RCC 7860 (cell line): ENCODE data around the gene ZFYVE27.

ENCODE experiments used
- DNase-seq: peaks from one replicate; pipeline ENCODE4 v3.0.0-alpha.2; 2015; ENCODE audit warnings: low spot score
- FAIRE-seq: peaks from 2 replicates; lab custom pipeline; 2012; peaks lifted over from hg19 to GRCh38; lab: Jason Lieb, UNC

The ZFYVE27 gene

DNA sequence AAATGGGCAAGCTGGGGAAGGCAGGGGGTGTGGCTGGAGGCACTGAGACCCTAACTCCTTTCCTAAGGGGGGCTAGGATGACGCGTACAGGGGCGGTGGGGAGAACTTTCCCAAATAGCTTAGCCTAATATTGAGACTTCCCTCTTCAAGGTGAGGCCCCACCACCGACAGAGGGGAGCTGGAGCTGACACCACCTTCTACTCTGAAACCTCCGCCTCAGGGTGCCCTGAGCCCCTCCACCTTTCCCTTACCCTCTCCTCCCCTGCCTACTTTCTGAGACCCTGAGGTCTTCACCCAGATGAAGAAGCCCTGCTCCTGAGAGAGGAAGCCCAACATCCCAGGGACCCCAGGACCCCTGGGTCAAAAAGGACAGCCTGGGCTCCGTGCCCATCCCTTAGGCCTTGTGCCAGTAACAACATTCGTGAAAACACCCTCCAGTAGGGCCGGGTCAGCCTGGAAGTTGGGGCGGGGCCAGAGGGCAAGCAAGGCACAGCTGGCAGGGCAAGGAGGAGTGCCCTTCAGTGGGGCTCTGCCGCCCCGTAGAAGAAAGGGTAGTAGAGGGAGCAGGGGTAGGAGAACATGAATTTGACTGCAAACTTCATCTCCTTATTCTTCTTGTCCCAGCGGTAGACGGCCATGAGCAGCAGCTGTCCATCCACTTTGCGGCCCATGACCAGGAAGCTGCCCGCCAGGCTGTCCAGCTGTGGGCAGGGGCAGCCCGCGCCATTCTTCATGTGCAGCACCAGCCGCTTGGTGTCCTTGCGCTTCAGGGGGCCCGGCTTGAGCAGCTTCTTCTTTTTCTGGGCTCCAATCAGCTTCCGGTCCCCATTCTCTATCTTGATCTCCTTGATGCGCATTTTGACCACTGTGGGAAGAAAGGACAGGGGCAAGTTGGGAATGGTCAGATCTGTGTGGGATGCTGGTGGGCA, 30.3 kb downstream of the ZFYVE27 start:
- no peak for DNase-seq
- no peak for FAIRE-seq

DNA sequence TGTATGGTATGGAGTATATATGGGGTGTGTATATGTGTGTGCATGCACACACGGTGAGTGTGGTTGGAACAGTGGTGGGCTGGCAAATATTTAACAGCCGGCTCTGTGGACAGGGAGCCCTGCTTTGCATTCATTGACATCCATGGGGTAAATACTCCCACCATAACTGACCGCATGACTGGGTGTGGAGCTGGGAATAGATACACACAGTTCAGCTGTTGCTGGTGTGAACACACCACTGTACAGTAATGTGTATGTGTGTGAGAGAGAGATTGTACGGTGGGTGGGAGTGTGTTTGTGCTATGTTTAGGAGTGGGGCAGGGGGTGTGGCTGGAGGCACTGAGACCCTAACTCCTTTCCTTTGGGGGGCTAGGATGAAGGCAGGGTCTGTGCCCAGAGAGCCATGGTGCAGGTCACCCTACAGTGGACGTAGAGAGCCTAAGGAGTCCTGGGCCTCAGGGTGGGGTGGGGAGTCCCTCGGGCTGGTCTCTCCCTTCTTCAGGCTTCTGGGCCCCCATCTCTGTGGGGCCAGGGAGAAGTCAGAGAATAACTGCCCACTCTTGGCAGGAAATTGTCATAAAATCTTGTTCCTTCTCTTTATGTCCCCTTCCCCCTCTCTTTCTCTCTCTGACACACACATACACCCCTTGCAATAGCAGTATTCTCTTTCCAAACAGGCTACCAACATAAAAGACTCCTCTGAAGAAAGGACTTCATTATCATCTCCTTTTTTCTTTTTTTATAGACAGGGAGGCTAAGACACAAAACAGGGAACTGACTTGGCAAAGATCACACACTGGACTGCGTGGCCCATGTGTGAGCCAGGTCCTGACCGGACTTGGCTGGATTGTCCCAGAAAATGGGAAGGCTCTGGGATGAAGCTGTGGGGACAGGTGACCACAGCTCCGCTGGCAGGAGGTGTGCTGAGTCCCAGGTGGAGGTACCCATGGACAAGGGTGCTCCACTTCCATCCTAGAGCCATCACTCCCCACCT, 31.7 kb downstream of the ZFYVE27 start:
- FAIRE-seq: no peak
- no peak for DNase-seq

DNA sequence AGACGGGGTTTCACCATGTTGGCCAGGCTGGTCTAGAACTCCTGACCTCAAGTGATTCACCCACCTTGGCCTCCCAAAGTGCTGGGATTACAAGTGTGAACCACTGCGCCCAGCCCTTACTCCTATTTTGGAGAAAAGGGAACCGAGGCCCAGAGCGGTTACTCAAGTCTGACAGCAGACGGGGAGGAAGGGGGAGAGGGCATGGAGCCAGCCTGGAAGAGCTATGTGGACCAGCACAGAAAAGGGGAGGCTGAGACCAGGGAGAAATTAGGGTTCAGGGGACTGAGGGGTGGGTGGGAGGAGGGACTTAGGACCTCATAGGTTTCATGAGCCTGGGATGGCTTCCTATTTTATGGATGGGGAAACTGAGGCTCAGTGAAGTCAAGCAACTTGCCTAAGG, 33.3 kb downstream of the ZFYVE27 start:
- FAIRE-seq (no peak), DNase-seq (no peak)

DNA sequence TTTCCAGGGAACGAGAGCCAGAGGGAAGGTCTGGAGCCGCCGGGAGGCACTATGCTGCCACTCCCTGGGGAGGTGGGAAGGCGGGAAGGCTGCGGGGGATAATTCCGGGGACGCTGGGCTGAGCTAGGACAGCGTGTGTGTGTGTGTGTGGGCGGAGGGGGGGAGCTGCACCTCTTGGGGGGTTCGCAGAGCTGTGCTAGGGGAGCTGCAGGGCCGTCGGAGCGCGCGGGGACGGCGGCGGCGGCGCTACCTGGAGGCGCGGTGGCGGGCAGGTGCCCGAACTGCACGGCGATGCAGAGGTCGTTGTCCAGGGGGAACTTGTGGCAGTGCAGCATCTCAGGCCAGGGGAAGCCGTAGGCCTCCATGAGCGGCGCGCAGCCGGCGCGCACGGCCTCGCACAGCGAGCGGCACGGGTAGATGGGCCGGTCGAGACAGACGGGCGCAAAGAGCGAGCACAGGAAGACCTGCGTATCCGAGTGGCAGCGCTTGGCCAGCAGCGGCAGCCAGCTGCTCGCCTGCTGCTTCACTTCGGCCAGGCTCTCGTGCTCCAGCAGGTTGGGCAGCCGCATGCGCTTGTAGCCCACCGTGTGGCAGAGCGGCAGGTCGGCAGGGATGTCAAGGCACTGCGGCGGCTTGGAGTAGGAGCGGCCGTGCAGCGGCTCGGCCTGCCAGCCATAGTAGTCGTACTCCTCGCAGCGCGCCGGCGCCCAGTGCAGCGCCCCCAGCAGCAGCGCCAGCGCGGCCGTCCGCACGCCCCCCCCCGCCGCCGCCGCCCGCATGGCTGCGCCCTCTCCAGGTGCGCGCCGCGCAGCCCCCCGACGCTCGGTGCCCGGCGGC, 34.3 kb downstream of the ZFYVE27 start:
- DNase-seq: no peak
- FAIRE-seq: no peak

DNA sequence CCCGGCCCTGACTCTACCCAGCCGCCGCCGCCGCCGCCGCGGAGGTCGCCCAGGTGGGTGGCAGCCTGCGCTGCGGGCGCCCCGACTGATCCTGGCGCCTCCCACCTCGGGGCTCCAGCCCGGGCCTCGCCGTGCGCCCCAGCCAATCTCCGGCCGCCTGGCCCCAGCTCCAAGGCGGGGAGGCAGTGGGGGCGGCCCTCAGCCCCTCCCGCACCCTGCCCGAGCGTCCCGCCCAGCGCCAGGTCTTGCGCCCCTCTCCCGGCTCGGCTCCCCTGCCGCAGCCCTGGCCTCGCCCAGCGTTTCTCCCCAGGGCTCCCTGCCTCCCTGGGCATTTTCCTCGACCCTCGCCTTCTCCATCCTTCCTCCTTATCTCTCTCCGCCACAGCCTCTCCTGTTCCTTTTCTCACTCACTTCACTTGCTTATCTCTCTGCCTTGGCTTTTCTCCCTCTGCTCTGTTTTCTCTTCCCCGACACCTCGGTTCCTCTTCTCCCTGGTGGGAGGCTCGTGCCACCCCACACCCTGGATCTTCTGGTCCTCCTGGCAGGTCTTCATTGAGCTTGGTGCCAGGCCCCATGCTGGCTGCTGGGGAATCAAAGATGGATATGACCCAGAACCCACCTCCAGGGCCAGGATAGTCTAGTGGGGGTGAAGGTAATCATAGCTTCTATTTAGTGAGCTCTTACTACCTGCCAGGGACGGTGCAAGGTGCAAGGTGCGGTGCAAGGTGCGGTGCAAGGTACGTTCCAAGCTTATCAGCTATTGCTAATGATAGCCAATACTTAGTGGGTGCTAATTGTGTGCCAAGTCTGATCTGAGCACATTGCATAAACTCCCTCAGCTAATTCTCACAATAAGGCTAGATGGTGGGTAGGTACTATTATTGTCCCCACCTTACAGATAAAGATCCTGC, 35.2 kb downstream of the ZFYVE27 start, which contains the start of gene SFRP5:
SFRP5 (minus strand) TSS at position 87 of the 911 bp plus-strand sequence. CDS start 166 bp downstream, outside the sequence.
- DNase-seq: no peak
- no peak for FAIRE-seq

DNA sequence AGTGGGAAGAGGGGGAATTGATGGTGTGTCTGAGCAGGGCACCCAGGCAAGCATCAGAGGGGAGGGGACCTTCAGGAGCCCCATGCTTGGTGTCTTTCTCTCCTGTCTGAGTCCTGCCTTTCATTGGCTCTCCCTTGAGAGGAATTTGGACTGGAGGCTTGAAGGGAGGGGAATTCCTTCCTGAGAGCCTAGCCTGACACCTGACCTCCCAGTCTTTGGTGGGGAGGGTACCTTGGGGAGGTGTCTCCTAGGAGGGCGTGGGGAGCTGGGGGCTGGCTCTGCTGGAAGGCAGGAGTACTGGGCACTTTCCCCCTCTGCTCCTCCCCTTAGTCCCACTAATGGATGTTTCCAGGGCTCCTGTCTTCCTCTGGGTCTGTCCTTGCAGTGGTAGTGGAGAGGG, 36.2 kb downstream of the ZFYVE27 start:
- DNase-seq (no peak), FAIRE-seq (no peak)

DNA sequence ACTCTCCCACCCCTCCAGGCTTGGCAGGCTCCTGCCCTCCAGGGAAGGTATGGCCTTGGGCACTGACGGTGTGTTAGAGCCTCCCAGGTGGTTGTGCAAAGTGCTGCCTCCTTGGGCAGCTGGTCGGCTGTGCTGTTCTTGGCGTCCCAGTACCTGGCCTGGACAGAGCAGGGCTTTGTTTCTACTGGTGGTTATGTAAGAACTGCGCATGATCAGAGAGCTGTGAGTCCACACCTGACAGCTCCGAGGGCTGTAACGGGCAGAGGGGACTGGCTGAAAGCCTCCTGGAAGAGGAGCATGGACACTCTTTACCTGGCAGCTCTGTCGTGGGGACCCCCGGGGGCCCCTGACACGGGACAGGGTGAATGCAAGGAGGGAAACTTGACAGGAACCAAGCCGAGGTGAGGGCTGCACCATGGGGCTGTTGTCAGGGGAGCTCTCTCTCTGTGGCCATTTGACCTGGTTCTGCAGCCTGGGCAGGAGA, 37.9 kb downstream of the ZFYVE27 start:
- no peak for FAIRE-seq

DNA sequence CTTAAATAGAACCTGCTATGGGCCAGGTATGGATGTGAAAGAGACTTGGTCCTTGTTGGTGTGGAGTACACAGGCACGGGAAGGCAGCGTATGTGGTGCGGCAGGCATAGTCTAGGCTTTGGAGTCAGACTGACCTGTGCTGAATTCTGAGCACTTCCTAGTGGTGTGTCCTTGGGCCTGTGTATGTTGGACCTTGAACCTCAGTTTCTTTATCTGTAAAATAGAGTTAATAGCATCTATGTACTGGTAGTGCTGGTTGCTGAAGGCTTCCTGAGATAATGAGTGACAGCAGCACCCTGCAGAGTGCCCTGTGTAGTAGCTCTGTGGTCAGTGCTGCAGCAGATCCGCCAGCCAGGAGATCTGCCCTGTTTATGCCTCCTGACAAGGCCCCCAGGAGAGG, 40.2 kb downstream of the ZFYVE27 start:
- DNase-seq (no peak), FAIRE-seq (no peak)

More for the DNA sequence above, 37.9 kb downstream of the ZFYVE27 start:
- DNase-seq: no peak

DNA sequence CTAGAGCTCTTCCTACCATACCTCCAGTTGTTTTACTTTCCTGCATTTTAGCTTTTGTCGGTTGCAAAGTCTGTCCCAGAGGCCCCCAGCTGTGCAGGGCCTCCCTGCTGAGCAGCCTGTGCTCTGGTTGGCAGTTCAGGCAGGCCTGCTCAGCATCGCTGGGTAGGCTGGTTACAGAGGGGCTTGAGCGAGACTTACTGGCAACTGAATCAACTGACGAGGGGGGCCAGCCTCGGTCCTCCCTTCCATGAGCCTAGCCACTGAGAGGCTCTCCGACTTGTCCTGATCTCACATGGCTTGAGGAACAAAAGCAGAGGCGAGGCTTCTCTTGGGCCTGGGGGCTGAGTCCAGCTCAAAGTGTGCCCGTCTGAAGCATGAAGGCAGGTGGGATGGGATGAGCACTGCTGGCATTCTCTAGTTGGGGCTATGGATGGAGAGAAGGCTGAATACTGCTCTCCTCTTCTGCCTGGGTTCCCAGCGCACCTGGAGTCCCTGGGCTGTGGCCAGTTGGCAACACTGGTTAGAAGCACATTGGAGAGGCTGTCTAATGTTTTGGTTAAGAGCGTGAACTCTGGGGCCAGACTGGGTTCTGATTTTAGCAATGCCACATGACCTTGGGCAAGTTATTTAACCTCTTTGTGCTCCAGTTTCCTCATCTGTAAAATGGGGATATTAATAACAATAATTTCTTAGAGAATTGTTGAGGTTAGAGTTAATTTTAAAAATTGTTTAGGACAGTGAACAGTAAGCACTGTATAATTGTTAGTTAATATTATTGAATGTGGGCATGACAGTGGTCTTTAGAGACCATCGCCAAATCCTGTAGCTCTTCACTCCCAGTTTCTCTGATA, 41.7 kb downstream of the ZFYVE27 start:
- FAIRE-seq: no peak
- DNase-seq: no peak

DNA sequence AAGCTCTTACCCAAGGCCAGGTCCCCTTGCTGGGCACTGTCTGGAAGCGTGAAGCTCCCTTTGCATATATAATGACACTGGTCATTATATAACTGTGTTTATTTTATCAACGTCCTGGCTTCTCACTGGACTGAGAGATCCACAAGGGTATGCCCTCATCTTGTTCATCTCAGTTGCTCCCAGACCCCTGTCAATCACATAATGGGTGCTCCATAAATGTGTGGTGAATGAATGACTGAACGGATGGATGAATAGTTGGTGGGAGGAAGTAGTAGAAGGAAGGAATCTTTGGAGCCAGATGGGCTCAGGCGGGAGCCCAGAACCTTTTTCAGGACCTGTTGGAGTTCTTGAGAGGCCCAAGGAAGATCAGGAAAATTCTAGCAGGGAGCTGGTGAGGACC, 42.6 kb downstream of the ZFYVE27 start:
- no peak for FAIRE-seq
- DNase-seq: no peak

DNA sequence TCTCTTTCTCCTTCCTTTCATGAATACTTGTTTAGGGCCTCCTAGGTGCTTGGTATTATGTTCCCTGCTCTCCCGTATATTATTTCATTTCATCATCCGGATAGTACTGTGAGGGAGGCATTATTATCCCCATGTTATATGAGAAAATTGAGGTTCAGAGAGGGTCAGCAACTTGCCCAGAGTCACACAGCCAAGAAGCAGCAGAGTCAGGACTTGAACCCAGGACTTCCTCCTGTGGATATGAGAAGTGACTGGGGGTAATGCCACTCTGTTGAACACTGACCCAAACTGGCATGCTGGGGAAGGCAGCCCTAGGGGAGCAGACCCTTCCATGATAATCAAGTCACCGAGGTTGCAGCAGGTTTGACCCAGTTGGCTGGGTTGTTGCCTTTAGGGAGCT, 43.0 kb downstream of the ZFYVE27 start:
- no peak for FAIRE-seq
- DNase-seq: no peak

DNA sequence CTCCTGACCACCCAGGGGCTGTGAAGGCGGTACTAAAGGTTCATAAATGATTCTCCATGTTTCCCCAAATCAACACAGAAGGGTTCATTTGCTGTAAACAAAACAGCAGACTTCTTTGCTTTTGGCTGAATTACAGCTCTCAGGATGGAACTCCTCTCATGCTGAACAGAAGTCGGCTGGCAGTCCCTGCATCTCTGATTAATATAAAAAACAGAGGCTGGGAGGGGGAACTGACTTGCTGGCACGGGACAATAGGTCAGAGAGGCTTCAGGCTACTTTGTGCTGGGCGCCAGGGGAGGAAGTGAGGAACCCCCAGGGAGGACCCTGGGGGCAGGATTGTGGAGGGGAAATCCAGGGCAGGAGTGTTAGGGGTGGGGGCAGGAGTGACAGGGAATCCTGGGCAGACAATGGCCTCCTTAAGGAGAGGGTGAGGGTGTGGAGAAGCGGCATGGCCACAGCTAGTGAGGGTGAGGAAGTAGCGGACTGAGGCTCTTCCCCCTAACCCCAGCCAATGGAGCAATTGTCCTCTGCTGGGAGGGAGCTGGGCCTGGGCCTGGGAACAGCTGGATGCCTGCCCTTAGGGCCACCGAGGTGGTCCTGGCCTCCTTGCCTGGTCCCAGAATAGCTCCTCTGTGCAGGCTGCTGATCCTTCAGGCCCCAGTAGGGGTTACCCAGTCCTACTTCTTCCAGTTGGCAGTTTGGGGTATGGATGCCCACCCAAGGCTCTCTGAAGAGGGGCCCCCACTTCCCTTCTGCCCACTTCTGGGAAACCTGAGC, 44.1 kb downstream of the ZFYVE27 start:
- DNase-seq (no peak), FAIRE-seq (no peak)

DNA sequence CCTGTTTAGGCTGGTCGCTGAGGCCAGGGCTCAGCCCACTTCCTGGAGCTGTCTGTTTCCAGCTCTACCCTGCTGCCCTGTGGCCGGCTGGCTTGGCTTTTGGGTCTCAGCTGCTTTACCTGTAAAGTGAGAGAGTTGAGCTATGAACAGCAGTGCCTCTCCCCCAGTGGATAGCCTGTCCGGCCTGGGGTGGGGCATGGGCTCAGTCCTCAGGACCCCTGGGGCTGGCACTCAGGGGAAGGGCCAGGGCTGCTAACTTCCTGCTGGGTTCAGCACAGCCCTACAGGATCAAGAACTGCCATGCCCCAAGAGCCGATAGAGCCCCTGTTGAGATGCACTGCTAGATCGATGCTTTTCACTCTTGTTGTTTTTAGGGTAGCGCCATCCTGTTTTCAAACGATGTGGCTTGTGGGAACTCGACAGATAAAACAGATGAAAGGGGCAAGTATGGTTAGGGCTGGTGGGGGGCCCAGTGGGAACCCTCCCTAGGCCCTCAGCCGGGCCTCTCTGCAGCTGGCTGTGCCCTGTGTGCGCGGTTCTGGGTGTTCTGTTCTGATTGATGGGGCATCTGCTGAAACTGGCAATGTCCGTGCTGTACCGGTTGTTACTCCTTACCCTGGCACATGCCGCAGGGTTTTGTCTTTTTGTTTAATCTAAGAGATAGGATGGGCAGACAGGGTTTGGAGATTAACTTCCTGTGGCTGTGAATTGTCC, 44.8 kb downstream of the ZFYVE27 start:
- FAIRE-seq (no peak), DNase-seq (no peak)

DNA sequence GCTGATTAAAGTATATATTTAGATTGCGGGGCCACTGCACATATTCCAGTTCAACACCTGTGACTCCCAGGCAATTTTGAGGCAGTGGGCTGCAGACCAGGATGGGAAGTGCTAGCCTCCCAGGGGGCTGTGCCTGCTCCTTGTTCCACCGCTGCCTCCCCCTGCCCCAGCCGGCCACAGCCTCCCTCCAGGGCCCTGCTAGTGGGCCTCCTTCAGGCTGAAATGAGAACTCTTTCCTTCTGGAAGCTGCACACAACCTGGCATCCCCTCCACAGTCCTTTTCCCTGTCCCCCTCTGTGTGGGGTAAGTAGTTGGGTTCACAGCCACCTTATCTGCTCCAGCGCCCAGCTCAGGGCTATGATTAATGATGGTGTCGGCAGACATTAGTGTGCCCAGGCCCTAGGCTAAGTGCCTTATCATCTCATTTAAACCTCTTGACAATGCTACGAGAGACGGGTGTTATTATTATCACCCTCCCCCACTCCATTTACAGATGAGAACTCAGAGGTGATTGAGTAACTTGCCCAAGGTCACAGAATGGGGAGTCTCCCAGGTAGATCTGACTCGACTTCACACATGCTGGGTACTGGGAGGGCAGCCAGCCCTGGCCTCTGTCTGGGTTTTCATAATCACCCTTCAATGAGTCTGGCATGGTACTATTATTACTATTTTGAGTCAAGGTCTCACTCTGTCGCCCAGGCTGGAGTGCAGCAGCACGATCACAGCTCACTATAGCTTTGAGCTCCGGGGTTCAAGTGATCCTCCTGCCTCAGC, 45.7 kb downstream of the ZFYVE27 start:
- no peak for DNase-seq

DNA sequence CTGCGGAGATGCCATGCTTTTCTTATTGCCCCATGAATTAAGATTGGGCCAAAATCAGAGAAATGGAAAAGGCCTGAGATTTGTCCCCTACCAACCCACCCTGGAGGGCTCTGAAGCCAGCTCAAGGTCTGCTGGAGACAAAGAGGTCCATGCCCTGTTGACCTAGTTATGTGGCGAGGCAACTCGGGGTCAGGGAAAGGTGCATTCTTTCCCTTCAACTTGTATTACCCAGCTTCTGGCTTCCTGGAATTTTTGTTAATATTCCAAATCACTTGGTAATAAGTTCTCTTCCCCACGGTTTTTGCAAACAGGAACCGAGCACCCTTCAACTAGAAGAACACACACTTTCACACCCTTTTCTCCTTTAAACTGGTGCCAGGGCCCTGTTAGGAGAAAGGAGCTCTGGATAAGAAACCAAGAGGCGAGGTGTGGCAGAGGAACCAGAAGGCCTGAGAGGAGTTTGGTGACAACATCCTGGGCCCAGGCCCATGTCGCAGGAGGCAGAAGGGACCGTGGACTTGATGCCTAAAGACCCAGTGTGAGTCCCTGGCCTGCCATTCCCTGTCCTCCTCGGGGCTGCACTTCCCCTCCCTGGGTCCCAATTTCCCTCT, 47.4 kb downstream of the ZFYVE27 start:
- no peak for DNase-seq
- no peak for FAIRE-seq

More for the DNA sequence above, 45.7 kb downstream of the ZFYVE27 start:
- no peak for FAIRE-seq

DNA sequence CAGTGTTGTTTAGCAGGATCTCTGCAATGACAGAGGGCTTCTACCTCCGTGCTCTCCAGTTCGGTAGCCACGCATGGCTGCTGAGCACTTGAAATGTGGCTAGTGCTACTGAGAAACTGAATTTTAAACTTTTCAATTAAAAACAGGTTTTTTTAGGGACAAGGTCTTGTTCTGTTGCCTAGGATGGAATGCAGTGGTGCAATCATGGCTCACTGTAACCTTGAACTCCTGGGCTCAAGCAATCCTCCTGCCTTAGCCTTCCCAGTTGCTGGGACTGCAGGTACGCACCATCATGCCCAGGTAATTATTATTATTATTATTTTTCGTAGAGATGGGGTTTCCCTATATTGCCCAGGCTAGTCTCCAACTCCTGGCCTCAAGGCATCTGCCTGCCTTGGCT, 48.3 kb downstream of the ZFYVE27 start:
- DNase-seq: no peak
- FAIRE-seq: no peak
